H1 (cell line): ENCODE data around the gene ODAPH. TPM values are rescaled to one million over a fixed set of nuclear protein-coding genes. Genes with fewer than 3 reads are reported as not detected.

Experiments
- CHD7 ChIP-seq: fragments of 300-600 bp; sonication (generic); IDR thresholded peaks from 2 replicates; pipeline ENCODE4 v1.7.1; 2012; ENCODE audit warnings: low read length, moderate library complexity, mild to moderate bottlenecking, inconsistent platforms; ENCODE audit not compliant: insufficient replicate concordance
- HDAC2 ChIP-seq, 2 experiments: fragments of 300-600 bp in 1 of 2; sonication (generic) in 1 of 2; IDR thresholded peaks; 2 replicates each; pipeline ENCODE4 v1.6.1; 2011 to 2012; ENCODE audit warnings: low read depth in 2 of 2, low read length in 2 of 2, mild to moderate bottlenecking in 2 of 2, moderate library complexity in 2 of 2, borderline replicate concordance in 1 of 2, inconsistent platforms in 1 of 2
- NRF1 ChIP-seq: IDR thresholded peaks from 2 replicates; pipeline ENCODE4 v1.6.1; 2011; ENCODE audit warnings: mild to moderate bottlenecking, low read depth, low read length, improper control_type of control experiment
- PHF8 ChIP-seq: fragments of 200-600 bp; sonication (generic); conservative IDR thresholded peaks from 2 replicates; pipeline ENCODE4 v1.7.1; 2012; ENCODE audit warnings: low read depth, mild to moderate bottlenecking, inconsistent platforms, low read length, moderate library complexity
- RAD21 ChIP-seq, 2 experiments: IDR thresholded peaks in 1 of 2; conservative IDR thresholded peaks in 1 of 2; 2 replicates each; pipeline ENCODE4 v1.6.1; 2011; ENCODE audit warnings: low read depth in 2 of 2, low read length in 2 of 2, improper control_type of control experiment in 1 of 2, inconsistent platforms in 1 of 2, mild to moderate bottlenecking in 1 of 2, moderate library complexity in 1 of 2
- RNF2 ChIP-seq: fragments of 200-900, 300-1000 bp; sonication (generic); IDR thresholded peaks from 2 replicates; pipeline ENCODE4 v1.7.1; 2016; ENCODE audit warnings: borderline replicate concordance, low read depth, mild to moderate bottlenecking, antibody characterized with exemption, low read length; ENCODE audit not compliant: poor library complexity, severe bottlenecking; ENCODE audit errors: missing control alignments
- SUZ12 ChIP-seq: fragments of 200-600 bp; sonication (generic); IDR thresholded peaks from 2 replicates; pipeline ENCODE4 v1.6.1; 2012; ENCODE audit warnings: mild to moderate bottlenecking, inconsistent platforms, low read length, moderate library complexity, mixed read lengths
- YY1 ChIP-seq: IDR thresholded peaks from 2 replicates; pipeline ENCODE4 v1.6.1; 2011; ENCODE audit warnings: low read depth, mild to moderate bottlenecking, low read length
- polyA plus RNA-seq, 7 experiments: library from polyadenylated mRNA; depleted of rRNA in 3 of 7; stranded (reverse) in 5 of 7; unstranded in 2 of 7; fragments of >200 nt in 5 of 7; fragments of 200-250 nt in 2 of 7; gene quantifications; 1 replicate in 5 of 7; 2 replicates in 1 of 7; 4 replicates in 1 of 7; pipeline versions ENCODE4 v1.2.1 to v1.2.3, GENCODE V29; 2011 to 2013; ENCODE audit warnings: missing spikeins in 2 of 7, mixed read lengths in 2 of 7
- total RNA-seq: library from RNA; stranded (reverse); fragmentation: NEBNext Ultra II Directional; extraction: Animal tissue kit (Norgen Biotek cat#: 25700); gene quantifications from 2 replicates; pipeline ENCODE4 v1.2.1, GENCODE V29; 2021

The ODAPH gene
- total and polyA plus RNA-seq, 2 of the 8 experiments (the other 6 are each of a cell fraction or from before 2014, with no cell fraction given), result not detected

- no peak for TF ChIP-seq RNF2
- TF ChIP-seq SUZ12, result no peak
- TF ChIP-seq CHD7, result no peak
- no peak; a peak in 1 of 4 replicates for TF ChIP-seq HDAC2 (IDR thresholded peaks at IDR 0.05; ENCODE audit: borderline replicate concordance in 1 of 2, low read depth in 2 of 2, low read length in 2 of 2)
- no peak for TF ChIP-seq RAD21 (IDR thresholded peaks at IDR 0.05 in 1 of 2, conservative IDR thresholded peaks at IDR 0.05 in 1 of 2; ENCODE audit: low read depth in 2 of 2, low read length in 2 of 2)
- no peak; the same call in 1 of the 2 replicates for TF ChIP-seq NRF1
- peak; percentile 97 for TF ChIP-seq YY1
- TF ChIP-seq PHF8, result peak; percentile 92
Observed at GRCh38 chr4:75514131-75514948, 41.5 kb upstream of the ODAPH start, which contains the start of the genes RCHY1 and THAP6 (continued).
